HG03135 (cell line): ENCODE data around the gene TENM4.
A peak's percentile ranks its signal among the peaks of the same experiment; 100 is the strongest.

Experiments used
- ATAC-seq: cut with Tn5 transposase; IDR thresholded peaks from one replicate; pipeline ENCODE4 v1.9.1; 2021; ENCODE audit warnings: mild to moderate bottlenecking, moderate library complexity; ENCODE audit not compliant: unreplicated experiment

TENM4 gene

DNA sequence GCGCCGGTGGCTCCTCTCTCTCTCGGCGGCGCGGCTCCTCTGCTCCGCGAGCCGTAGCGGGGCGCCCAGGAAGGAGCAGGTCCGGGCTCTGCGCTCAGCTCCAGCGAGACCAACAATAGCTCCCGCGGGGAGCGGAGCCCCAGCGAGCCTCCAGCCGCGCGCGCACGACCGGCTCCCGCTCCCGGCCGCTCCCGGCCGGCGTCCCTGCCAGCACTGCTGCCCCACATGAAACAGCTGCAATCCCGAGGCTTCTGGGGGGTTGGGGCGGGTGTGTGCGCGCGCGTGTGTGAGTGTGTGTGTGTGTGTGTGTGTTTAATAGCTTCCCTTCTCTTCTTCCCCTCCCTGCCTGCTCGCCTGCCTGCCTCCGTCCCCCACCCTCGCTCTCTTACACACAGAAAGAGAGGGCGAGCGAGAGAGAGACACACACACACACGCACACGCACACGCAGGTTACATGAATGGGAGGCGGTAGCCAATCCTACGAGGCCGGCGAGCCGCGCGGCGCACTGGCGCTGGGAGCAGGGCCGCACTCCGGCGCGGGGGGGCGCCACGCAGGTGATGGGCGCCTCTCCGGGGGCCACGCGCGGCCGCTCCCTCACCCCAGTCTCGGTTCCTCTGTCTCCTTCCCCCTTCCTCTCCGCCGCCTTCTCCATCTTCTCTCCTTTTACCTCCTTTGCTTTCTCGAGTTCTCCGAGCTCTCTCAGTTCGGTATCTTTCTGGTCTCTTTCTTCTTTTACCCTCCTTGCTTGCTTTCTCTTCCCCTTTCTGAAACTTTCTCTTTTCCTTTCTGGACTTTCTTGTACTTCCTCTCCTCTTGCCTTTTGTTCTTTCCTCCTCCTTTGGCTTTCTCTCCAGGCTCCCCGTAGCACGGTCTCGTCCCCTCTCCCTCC is at the start of gene TENM4:
TENM4 (minus strand) TSS at position 460 of the 890 bp plus-strand sequence. CDS start 371,086 bp downstream, outside the sequence.
- ATAC-seq = no peak

DNA sequence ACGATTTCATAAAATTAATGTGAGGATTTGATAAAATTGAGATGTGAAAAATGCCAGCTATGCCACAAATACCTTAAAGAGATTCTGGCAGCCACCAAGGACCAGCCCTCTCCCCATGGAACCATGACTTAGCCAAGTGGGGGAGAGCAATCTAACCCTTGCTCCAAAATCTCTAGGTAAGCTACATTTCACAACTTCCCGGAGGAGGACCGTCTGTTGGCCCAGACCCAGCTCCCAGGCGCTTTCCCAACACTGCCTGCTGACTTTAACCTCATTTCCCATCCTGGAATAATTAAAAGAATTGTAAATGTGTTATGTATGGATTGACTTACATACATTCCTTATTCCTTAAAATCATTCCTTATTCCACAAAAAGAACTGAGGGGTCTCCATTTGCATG is 47.5 kb upstream of the TENM4 start:
- ATAC-seq = no peak

DNA sequence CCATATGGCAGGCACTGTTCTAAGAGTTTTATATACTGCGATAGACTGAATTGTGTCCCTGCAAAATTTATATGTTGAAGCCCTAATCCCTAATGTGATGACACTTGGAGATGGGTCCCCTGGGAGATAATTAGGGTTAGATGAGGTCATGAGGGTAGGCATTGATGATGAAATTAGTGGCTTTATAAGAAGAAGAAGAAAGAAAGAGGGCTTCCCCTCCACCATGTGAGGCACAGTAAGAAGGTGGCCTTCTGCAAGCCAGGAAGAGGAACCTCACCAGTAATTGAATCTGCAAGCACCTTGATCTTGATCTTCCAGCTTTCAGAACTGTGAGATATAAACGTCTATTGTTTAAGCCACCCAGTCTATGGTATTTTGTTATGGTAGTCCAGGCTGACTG is 46.6 kb upstream of the TENM4 start:
- no peak for ATAC-seq

DNA sequence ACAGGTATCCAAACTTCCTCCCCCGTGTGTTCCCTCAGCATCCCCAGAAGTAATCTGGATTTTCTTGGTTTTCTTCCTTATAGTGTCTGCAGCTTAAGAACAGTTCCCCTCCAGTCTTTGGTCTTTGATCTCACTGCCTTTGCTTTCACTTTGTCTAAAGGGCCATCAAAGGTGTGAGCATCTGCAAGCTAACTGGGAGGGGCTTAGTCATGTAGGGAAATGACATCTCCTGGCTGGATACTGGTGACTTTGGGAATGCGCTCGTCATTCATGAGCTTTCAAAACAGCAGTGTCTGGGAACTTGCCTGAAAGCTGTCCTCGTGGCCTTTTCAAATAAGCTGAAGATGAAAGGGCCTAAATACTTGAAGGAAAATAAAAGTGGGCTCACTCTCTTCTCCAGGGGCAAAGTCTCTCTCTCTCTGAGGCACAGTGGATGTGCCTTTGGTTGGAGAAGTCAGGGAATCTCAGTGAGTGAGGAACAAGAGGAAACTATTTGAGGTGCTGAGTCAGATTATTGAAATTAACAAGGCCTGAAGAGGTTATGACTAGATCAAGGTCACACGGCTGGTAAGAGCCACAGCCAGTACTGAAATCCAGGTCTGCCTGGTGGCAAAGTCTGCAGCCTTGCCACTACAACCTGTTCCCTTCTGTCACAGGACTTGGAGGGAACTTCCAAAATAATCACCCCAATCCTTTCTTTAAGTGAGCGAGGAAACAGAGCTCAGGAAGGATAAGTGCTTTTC is 45.6 kb upstream of the TENM4 start:
- no peak for ATAC-seq

DNA sequence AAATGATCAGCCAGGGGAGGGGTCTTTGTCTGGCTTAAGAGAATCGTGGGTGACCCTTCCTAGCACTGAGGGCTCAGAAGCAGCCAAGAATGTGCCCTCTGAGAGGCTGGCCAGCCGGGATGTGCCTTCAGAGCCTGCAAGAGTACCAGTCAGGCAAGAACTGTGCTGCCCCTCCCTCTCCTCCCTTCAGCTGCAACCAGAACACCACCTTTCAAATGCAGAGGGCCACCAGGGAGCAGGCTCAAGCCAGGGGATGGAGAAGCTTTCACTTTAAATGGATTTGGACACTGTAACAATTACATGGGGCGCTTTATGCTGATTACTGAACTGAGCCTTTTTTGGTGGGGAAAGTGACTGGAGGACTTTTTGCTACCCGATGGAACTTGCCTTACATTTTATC is 44.9 kb upstream of the TENM4 start:
- ATAC-seq = no peak

DNA sequence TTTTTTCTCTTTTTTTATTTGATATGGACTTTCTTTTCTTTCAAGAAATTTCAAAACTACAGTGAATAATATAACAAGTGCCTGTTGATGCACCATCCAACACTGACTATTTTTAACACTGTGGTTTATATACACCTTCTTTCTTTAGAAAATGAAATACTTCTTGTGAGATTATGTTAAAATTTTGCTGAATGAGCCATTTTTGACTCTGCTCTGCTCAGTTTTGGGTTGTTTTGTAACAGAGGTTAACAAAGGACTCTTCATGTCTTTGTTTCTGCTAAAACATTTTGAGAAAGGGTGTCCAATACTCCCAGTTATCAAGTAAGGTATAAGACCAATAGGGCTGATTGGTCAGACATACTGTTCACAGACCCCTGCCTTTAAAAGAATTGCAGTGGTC is 44.0 kb upstream of the TENM4 start:
- ATAC-seq = no peak

DNA sequence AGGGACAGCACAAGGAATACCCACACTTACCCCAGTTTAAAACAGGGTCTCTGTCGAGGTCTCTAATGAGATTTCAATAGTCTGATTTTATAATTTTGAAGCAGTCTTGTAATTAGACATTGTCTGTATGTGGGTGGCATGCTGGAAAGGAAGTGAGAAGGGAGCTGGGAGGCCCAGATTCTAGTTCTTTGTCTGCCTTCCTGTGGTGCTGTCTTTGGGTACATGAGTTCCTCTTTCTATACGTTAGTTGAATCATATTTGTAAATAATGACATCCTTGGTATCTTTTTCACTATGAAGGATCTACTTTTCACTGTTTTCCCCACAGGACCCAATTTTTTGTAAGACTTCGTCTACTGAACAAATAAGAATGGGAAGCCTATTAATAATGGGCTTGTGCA is 42.0 kb upstream of the TENM4 start:
- ATAC-seq = peak; percentile 87

DNA sequence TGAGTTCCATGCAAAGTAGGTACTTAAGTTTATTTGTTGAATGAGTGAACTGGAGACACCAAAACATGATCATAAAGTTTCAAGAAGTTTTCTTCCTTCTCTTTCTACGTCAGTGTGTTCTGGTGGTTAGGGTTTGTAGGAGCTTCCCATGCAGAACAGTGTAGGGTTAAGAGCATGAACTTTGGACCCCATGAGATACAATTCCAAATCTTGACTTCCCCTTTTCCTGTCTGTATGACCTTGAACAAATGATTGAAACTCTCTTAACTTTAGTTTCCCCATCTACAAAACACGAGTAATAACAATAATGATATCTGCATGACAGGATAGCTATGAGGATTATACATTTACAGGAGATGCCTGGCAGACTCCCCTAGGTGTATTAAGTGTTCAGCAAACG is 41.0 kb upstream of the TENM4 start:
- ATAC-seq = peak; percentile 54

DNA sequence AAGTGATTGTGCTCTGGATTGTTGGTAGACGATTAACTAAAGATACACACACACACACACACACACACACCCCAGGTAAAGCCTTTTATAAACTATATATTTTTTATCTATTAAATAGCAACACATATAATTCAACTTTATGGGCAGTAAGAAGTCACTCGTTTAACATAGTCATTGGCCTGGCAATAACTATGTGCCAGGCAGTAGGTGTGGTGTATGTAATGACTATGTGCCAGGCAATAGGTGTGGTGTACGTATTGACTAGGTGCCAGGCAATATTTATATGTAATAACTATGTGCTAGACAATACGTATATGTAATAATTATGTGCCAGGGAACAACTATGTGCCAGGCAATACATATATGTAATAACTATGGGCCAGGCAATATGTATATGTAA is 40.0 kb upstream of the TENM4 start:
- no peak for ATAC-seq

DNA sequence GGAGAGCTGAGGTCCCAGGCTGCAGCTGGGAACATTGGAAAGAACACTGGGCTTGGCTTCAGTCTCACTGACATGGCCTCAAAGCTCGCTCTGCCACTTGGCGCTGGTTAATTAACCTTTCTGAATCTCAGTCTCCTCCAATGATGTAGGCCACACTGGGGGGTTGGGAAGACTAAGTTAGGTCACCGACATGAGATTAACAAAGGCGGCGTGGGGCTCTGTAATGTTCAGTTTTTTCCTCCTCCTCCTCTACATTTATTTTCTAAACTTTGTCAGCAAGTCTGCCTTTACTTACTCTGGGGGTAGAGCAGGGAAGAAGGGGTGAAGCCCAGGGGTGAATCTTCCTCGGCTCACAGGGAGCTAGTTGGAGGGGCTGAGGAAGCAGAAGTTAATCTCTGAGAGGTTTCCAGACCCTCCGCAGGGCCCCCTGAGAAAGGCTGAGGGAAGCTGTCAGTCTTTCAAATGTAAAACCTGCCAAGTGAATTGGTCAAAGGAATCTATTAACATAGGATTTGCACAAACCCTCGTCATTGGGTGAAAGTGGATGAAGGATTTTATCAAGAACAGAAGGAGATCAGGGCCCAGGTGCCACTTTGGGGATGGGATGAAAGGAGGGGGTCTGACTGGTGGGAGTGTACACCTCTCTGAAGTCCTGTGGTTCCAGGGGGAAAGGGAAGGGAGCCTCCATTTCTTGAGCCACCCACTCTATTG is 32.1 kb upstream of the TENM4 start:
- ATAC-seq = no peak

DNA sequence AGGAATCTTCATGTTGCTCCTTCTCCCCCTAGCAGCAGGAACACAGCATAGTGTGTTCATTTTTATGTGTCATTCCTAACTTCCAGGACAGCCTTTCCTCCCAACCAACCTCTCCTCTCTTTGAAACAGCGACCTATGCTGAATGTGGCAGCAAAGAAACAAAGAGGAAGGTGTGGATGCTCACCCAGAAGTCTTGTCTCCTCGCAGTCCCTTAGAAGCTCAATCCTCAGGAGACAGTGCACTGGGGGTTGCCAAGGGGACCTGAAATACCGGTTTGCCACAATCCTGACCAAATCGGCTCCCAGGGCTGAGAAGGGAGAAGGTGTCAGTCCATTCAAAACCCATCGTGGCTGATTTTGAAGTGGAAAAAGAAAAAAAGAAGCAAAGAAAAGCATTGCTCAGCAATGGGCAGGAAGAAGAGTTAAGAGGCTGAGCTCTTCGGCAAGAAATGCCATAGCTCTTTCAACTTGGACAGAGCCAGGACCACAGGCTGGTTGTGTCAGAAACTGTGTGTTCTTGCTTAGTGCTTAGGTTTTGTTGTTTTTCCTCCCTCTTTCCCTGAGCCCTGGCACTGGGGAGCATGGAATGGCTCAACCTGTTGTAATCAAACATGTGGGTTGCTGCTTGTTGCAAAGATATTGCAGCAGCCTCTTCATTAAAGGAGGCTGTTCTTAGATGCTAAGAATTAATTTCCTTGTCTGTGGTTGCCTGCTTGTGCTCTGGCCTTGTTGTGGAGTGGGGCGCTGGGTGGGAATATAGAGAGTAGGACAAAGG is 30.4 kb upstream of the TENM4 start:
- ATAC-seq = no peak

DNA sequence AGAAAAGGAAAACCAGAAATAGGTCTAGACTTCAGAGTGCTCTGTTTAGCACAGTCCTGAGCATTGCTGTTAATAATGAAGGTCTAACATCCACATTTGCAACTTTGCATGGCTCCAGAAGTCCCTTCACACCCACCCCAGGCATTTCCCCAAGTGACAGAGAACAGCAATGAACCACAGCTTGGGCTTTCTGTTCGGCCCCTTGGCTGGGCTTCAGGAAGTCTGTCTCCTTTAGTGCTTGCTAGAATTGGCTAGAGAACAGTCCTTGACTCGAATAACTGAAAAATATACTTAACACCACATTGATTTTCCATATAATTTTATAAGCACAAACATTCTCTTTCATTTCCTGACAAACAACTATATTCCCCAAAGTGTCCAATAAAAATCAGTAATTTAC is 29.3 kb upstream of the TENM4 start:
- no peak for ATAC-seq

DNA sequence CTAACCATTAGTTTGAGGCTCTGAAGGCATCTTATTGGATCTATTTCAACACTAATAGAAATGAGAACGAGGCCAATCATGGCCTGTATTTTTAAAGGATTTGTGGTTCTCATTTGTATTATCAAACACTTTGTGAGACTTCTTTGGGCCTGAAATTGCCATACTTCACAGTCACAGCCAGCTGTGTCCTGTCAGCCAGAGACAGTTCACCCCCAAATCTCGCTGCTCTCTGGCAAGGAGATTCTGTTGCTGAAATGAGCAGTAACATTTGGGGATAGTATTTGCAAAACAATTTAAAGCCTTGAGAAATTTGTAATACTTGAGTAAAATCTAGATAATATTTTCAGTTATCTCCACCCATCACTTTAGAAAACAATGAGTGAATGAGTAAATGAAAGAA is 26.9 kb upstream of the TENM4 start:
- no peak for ATAC-seq

DNA sequence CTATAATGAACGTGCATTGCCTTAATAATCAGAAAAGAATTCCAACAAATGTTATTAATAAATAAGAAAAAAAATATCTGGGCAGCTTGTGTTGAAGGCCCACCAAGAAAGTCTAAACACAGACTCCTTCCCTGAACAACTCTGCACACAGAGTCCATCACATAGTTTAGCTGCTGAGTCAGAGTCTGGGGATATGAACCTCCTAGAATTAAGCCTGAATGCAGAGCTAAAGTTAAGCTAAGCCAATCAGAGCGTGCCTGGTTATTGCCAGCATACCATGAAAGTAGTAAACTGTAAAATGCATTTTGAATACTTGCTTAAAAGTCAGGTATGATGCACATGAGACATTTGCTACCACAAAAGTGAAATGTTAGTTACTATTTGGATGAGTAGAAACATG is 25.6 kb upstream of the TENM4 start:
- no peak for ATAC-seq

DNA sequence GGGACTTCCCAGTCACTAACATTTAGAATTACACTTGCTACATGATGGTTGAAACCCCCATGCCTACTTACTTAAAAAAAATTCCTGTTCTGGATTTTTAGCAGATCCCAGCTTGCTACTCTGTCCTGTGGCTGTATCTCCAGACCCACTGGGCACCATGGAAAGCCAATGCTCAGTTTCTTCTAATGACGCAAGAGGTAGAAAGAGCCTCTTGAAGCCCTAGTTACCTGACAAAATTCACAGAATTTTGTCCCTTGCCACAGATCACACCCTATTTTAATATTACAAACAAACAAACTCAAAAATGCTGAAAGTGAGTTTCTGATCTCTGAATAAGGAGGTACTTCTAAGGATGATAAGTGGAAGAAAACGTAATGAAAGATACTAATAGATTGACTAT is 24.3 kb upstream of the TENM4 start:
- ATAC-seq = no peak

DNA sequence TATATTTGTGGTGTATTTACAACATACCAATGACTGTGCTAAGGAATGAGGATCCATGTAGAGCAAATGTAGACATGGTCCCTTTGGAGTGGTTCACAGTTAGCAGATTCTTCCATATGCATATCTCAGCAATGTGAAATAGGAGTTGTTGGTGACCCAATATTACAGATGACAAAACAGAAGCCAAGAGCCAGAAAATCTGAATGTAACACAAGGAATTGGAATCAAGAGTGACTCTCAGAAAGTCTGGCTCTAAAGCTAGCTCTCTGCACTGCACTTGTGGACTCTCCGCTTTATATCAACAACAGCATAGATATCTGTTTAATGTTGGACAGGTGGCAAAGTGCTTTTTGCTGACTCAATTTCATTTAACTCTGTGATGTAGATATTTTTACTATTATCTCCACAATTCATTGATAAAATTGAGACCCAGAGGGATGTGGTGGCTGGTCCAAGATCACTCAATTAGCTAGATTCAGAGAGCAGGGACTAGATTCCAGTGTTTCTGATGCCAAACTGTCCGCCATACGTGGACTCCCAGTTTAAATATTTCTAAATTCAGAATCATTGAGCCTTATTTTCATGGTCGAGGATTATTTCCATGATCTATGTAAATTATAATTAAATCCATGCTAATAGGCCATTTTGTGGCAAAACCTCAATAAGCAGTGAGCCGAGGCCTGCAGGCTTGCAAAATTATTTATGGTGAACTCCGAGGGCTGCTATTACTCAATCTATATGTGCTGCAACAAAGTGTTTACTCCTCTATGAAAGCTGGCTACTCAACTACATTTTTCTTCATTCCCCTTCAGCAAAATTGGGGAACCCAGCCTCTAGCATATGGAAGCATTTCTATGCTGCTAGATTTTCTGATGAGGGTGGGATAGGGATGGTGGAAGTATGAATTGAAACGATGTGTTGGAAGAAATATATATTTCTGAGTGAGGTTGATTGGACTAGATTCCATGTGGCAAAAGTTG is 21.1 kb upstream of the TENM4 start:
- ATAC-seq = no peak

DNA sequence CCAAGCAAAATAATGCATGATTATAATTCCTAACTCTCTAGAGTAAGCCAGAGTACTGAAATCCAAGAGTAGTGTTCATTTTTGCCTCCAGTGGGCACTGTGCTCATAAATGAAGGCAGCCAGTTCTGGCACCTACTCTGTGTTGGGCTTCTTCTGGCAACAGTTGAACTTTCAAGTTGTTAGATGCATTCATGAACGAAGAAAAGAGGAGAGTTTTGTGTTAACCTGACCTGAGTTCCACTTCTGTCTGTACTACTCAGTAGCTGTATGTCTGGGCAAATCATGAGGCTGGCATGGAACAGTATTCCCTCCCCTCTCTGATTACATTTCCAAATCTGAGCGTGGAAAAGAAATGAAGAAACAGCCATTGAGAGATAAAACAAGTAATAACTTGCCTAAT is 20.3 kb upstream of the TENM4 start:
- no peak for ATAC-seq

DNA sequence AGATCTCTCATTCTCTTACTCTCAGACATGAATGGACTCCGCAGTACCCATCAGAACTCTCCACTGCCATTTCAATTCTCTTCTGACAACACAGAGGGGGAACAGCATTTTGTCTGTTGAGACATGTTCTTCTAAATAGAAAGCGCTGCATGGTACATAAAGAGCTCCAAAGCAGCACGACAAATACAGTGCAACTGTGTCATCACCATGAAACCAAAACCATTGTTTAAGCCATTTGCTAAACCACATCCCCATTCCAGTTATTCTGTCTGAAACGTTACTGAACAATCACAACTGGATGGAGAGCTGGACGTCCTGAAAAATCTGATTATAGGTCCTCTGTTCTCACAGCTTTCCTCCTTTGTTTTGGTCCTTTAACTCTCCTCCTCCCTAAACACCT is 17.9 kb upstream of the TENM4 start:
- ATAC-seq = no peak

DNA sequence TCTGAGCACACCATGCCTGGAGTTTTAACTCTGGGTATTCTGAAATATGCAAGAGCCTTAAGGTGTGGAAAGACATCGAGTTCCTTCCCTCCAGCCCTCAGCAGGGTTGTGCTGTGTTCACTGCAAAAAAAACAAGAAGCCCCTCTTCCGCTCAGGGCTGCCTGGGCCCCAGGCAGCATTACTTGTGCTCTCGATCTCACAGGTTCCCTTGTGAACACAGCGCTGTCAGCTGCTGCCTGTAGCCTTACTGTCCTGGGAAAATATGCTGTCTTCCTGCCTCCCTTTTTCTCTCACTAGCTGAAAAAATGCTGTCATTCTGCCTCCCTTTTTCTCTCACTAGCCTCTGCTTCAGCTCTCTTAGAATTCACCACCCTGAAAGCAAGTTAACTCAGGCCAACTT is 15.7 kb upstream of the TENM4 start:
- ATAC-seq = no peak

DNA sequence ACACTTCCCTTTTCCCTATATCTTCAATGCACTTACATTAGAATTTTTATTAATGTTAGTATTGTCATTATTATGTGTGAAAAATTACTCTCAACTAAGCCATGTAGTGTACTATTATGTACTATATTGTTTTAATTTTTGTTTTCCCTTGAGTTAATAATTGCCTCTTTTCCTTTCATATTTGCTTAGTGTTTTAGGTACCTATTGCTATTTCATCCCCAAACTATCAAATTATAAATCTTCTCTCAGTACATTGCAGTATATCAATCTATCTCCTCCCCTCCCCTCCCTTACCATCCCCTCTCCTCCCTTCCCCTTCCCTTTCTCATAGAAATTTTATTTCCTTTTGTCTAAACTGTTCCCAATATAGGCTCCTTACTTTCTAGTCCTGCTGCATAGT is 12.8 kb upstream of the TENM4 start:
- no peak for ATAC-seq
